Measurements from ENCODE around the gene ST8SIA3.
"Not testable (repeated sequence)": the region's sequence is repeated elsewhere in the genome, so short reads cannot be mapped to it uniquely, and the experiment has no call there.

ST8SIA3 gene

GRCh38 chr18:57359433-57359832, 7.1 kb downstream of the ST8SIA3 start:
- no peak for DNase-seq (ENCODE audit: low read depth)
- no peak overlapping the region for H3K4me3 ChIP-seq (ENCODE audit: low read depth, low read length)

- H3K4me3 ChIP-seq (ENCODE audit: low read depth, low read length), result no peak overlapping the region
Observed at GRCh38 chr18:57362714-57363113, 10.4 kb downstream of the ST8SIA3 start.

GRCh38 chr18:57364460-57364859, 12.1 kb downstream of the ST8SIA3 start:
- no peak overlapping the region for H3K4me3 ChIP-seq (ENCODE audit: low read depth, low read length)
- no peak for DNase-seq (ENCODE audit: low read depth)

More at GRCh38 chr18:57362714-57363113, 10.4 kb downstream of the ST8SIA3 start:
- no peak for DNase-seq (ENCODE audit: low read depth)

DNA sequence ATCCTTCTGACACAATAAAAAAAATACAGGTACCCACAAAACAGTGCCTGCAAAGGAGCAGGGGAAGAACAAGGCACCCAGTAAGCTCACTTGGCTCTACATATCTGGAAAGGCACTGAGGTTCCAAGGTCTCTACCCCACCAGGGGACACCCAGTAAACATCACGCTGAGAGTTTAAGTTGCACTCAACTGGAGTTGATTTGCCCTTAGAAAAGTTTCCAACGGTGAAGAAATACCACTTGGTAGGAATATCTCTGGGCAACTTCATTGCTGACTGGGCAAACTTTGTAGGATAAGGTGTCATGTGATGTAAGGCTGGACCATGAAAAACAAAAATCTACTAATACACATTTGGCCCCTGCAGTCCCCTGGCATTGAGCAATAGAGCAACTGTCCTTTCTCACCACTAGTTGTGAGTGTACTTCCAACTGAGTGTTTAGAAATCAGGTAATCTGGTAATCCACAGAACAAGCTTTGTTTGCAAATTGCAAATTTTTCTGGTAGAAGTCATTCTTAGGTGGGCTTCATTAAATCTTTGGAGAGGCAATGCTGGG, 14.2 kb downstream of the ST8SIA3 start:
- no peak overlapping the region for H3K4me3 ChIP-seq (ENCODE audit: low read depth, low read length)
- no peak for DNase-seq (ENCODE audit: low read depth)

DNA sequence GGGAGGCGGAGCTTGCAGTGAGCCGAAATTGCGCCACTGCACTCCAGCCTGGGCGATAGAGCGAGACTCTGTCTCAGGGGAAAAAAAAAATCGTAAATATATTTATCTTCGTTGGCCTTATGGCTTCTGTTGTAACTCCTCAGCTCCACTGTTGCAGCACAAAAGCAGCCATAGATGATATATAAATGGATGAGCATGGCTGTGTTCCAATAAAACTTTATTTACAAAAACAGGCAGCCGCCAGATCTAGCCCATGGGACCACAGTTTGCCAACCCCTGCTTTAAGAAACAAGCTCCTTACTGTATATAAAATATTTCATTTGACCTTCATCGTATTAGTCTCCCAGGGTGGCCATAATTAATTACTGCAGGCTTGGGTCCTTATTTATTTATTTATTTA, 20.1 kb downstream of the ST8SIA3 start:
- no peak overlapping the region for H3K4me3 ChIP-seq (ENCODE audit: low read depth, low read length)
- no peak for DNase-seq (ENCODE audit: low read depth)

DNA sequence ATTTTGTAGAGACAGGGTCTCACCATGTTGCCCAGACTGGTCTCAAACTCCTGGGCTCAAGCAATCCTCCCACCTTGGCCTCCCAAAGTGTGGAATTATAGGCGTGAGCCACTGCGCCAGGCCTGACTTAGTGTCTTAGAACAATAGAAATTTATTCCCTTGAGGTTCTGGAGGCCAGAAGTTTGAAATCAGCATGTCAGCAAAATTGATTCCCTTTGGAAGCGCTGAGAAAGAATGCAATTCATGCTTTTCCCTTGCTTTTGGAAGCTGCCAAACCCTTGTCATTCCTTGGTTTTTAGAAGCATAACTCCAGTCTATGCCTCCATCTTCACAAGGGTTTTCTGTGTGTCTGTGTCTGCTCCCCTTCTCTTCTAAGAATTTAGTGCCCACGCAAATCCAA, 20.7 kb downstream of the ST8SIA3 start:
- DNase-seq (ENCODE audit: low read depth), result no peak
- no peak overlapping the region for H3K4me3 ChIP-seq (ENCODE audit: low read depth, low read length)

GRCh38 chr18:57376503-57376902, 24.1 kb downstream of the ST8SIA3 start:
- DNase-seq (ENCODE audit: low read depth), result no peak
- no peak overlapping the region for H3K4me3 ChIP-seq (ENCODE audit: low read depth, low read length)

- H3K4me3 ChIP-seq (ENCODE audit: low read depth, low read length), result no peak overlapping the region
- DNase-seq (ENCODE audit: low read depth), result no peak
Observed at GRCh38 chr18:57389271-57389670, 36.9 kb downstream of the ST8SIA3 start.

- no peak for DNase-seq (ENCODE audit: low read depth)
- no peak overlapping the region for H3K4me3 ChIP-seq (ENCODE audit: low read depth, low read length)
Observed at GRCh38 chr18:57390044-57390443, 37.7 kb downstream of the ST8SIA3 start.

DNA sequence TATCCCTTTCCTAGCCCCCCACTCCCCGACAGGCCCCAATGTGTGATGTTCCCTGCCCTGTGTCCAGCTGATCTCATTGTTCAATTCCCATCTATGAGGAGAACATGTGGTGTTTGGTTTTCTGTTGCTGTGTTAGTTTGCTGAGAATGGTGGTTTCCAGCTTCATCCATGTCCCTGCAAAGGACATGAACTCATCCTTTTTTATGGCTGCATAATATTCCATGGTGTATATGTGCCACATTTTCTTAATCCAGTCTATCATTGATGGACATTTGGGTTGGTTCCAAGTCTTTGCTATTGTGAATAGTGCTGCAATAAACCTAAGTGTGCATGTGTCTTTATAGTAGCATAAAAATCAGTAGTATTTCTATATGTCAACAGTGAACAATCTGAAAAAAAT, 42.4 kb downstream of the ST8SIA3 start:
- not testable (repeated sequence) for DNase-seq (ENCODE audit: low read depth); H3K4me3 ChIP-seq (ENCODE audit: low read depth, low read length)

GRCh38 chr18:57396831-57397230, 44.5 kb downstream of the ST8SIA3 start:
- H3K4me3 ChIP-seq (ENCODE audit: low read depth, low read length); DNase-seq (ENCODE audit: low read depth): not testable (repeated sequence)

DNA sequence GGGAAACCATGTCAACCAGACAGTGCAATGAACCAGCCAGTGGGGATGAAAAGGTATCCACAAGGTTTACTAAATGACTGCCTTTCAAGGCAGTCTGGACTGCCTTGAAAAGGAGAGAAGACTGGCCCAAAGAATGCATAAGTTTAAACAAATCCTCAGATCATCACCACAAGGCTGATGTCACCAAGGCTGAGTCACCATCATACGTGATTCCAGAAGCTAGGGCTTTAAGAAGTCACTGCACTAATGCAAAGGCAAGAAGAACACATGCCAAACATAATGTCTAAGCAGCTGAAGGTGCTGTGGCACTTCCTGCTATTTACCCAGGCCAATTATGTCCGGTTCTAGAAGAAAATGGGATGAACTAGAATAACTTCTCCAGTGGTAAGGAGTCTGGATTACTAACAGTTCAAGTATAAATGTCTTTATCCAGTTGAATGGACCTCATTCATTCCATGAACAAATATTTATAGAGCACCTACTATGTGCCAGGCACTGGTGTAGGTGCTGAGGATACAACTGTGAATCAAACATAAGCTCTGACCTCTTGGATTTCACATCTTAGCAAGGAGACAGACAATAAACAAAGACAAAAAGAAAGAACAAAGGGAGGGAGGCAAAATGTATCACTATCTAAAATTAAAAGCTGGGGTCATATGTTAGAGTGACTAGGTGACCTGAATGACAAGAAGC, 45.2 kb downstream of the ST8SIA3 start:
- peak; percentile 17 for DNase-seq (ENCODE audit: low read depth)

DNA sequence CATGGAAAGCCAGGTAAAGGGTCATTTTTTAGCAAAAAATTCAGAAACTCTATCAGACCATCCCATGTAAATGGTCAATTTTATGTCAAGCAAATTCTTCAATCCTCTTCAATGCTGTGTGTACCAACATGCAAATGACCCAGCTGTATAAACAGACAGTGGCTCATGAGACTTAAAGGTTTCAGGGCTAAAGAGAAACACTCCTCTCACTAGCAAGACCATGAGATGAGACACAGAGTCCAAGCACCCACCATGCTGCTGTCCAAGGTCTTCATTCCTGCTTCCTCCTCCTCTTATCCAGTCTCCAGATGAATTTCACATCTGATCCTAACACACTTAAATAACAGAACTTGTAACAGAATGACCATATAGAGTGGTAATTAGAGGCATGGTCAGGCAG, 52.0 kb downstream of the ST8SIA3 start:
- no peak overlapping the region for H3K4me3 ChIP-seq (ENCODE audit: low read depth, low read length)
- no peak for DNase-seq (ENCODE audit: low read depth)

More for the DNA sequence above, 45.2 kb downstream of the ST8SIA3 start:
- no peak overlapping the region for H3K4me3 ChIP-seq (ENCODE audit: low read depth, low read length)

DNA sequence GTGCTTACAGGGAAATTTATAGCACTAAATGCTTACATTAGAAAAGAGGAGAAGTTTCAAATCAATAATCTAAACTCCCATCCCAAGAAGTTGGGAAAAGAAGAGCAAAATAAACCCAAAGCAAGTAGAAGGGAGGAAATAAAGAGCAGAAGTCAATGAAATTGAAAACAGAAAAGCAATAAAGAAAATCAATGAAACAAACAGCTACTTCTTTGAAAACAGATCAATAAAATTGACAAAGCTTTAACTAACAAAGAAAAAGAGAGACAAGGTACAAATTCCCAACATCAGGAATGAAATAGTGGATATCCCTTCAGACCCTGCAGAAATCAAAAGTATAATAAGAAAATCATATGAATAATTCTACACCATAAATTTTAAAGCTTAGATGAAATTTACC, 57.3 kb downstream of the ST8SIA3 start:
- DNase-seq (ENCODE audit: low read depth), result no peak
- H3K4me3 ChIP-seq (ENCODE audit: low read depth, low read length), result no peak overlapping the region

- DNase-seq (ENCODE audit: low read depth), result no peak
Observed at GRCh38 chr18:57410749-57411148, 58.4 kb downstream of the ST8SIA3 start.

DNA sequence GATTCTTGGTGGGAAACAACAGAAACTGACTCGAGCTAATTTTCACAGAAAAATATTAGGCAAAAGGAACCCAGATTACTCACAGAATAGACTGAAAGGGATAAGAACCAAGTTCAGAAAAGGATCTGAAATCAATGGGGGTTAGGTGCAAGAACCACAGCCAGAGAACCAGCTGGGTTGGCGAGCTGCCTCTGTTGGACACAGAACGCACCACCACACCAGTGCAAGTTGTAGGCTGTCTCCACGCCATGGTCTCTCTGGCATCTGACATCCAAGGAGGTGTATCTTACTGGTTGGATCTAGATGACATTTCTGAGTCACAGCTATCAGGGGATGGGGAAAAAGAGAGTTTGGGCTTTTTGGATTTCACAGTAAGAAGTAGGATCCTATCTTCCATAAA, 64.2 kb downstream of the ST8SIA3 start:
- H3K4me3 ChIP-seq (ENCODE audit: low read depth, low read length), result no peak overlapping the region
- DNase-seq (ENCODE audit: low read depth), result no peak

More at GRCh38 chr18:57410749-57411148, 58.4 kb downstream of the ST8SIA3 start:
- no peak overlapping the region for H3K4me3 ChIP-seq (ENCODE audit: low read depth, low read length)

Measured in skeletal muscle cell (primary cell).